Mammary epithelial cell (primary cell): ENCODE results near the gene MCF2L.

Experiments used
- CTCF ChIP-seq, 2 donors: IDR thresholded peaks in 1 of 2; conservative IDR thresholded peaks in 1 of 2; 2 replicates each; pipeline ENCODE4 v1.5.1; 2011 to 2012; ENCODE audit warnings: inconsistent platforms in 2 of 2, low read length in 2 of 2, mild to moderate bottlenecking in 2 of 2, control low read depth in 1 of 2, low read depth in 1 of 2; ENCODE audit not compliant: insufficient read depth in 1 of 2; ENCODE audit errors: extremely low read depth in 1 of 2
- EZH2 ChIP-seq: IDR thresholded peaks from 2 replicates; pipeline ENCODE4 v1.6.1; 2012; ENCODE audit warnings: low read length, inconsistent platforms, borderline replicate concordance

- TF ChIP-seq CTCF (conservative IDR thresholded peaks at IDR 0.05 in 1 of 2, IDR thresholded peaks at IDR 0.05 in 1 of 2; ENCODE audit: extremely low read depth in 1 of 2, insufficient read depth in 1 of 2, low read depth in 1 of 2, low read length in 2 of 2) (no peak), EZH2 (no peak)
Observed at GRCh38 chr13:112947796-112948195, 21.2 kb upstream of the MCF2L start.
